ENCODE data around the gene ITGB7. TPM values are rescaled to one million over a fixed set of nuclear protein-coding genes. Genes with fewer than 3 reads are reported as not detected.

The ITGB7 gene
- total and polyA plus RNA-seq, 2 donors (not counting 3 experiments of a cell fraction or from before 2014, with no cell fraction given) = 0.17 TPM; not detected in 1

- no peak overlapping the region for H3K4me3 ChIP-seq (replicated peaks in 1 of 3; ENCODE audit: insufficient read depth in 1 of 3, low read depth in 1 of 3, low read length in 3 of 3)
- no peaks in the 10 kb centered on the region for H3K36me3 ChIP-seq (ENCODE audit: control insufficient read depth in 2 of 2, extremely low read depth in 1 of 2, insufficient read depth in 2 of 2, low read length in 2 of 2)
- no peaks in the 10 kb centered on the region for H3K4me1 ChIP-seq (ENCODE audit: control insufficient read depth, extremely low read depth, insufficient read depth, low read length)
- H4K20me1 ChIP-seq (replicated peaks; ENCODE audit: control insufficient read depth, extremely low read depth, insufficient read depth, low read length) = no peaks in the 10 kb centered on the region
- peaks cover 5 to 6% of the 10 kb centered on the region in 2 experiments for H3K27me3 ChIP-seq (ENCODE audit: control insufficient read depth in 2 of 2, insufficient read depth in 2 of 2, low read length in 2 of 2)
- no peak overlapping the region for H3K4me2 ChIP-seq (ENCODE audit: insufficient read depth, low read length)
- intact Hi-C loops (cut with micrococcal nuclease) (no loop called here), dilution Hi-C loops (cut with MboI; ENCODE audit: extremely low pct_ligation_motif_present, low sequenced_read_pairs) (no loop called here)
- ChIA-PET POLR2A (interaction anchor here (0.7 kb wide), 1 partner anchor 46 kb away, joined by 10 read pairs; the partner anchor contains the start of gene IGFBP6), CTCF (no interaction called here)
- no peak overlapping the region for H2AFZ ChIP-seq (ENCODE audit: low read depth, low read length)
- H3K27ac ChIP-seq (ENCODE audit: insufficient read depth, low read depth, low read length) = no peak overlapping the region
- no peaks in the 10 kb centered on the region for H3K9me1 ChIP-seq (replicated peaks; ENCODE audit: control insufficient read depth, extremely low read depth, insufficient read depth, low read length)
- H3K9ac ChIP-seq (replicated peaks; ENCODE audit: extremely low read depth, insufficient read depth, low read length) = no peak overlapping the region
- FAIRE-seq (no peak), DNase-seq (ENCODE audit: low read depth, low spot score) (no peak)
- BruUV-seq (replicated peaks) = no TSS peak
- TF ChIP-seq CTCF (IDR thresholded peaks at IDR 0.05; ENCODE audit: extremely low read depth in 1 of 2, insufficient read depth in 1 of 2, low read depth in 1 of 2, low read length in 2 of 2) = no peak
- no peak for TF ChIP-seq MYC (IDR thresholded peaks at IDR 0.05; ENCODE audit: low read depth, low read length)
- no peak for TF ChIP-seq POLR2A (IDR thresholded peaks at IDR 0.05; ENCODE audit: low read depth, low read length)
- no peak for TF ChIP-seq MAX (IDR thresholded peaks at IDR 0.05; ENCODE audit: insufficient read depth, insufficient read length)
- no peak for TF ChIP-seq FOS (IDR thresholded peaks at IDR 0.05; ENCODE audit: borderline replicate concordance, insufficient read depth, low read length)
- no peak for TF ChIP-seq EZH2 (IDR thresholded peaks at IDR 0.05; ENCODE audit: borderline replicate concordance, low read depth, low read length, severe bottlenecking)
- no peak for TF ChIP-seq JUN (IDR thresholded peaks at IDR 0.05; ENCODE audit: borderline replicate concordance, insufficient read depth, insufficient read length, low read depth)
- no peak for TF ChIP-seq POLR2AphosphoS5 (IDR thresholded peaks at IDR 0.05; ENCODE audit: insufficient read depth, low read depth, low read length)
- TF ChIP-seq GATA2 (IDR thresholded peaks at IDR 0.05; ENCODE audit: insufficient read depth, insufficient read length, low read depth, low read length) = no peak
- no peaks in the 10 kb centered on the region for H3K9me3 ChIP-seq (replicated peaks; ENCODE audit: control insufficient read depth, insufficient read depth, low read length)
- H3K79me2 ChIP-seq (ENCODE audit: control insufficient read depth, insufficient read depth, low read length) = no peaks in the 10 kb centered on the region
Measured at GRCh38 chr12:53143355-53143754, 63.7 kb downstream of the ITGB7 start.

Small RNA genes within 50 kb of the gene (small RNA-seq; reads per million reads assigned to genes)
- gene HIGD1AP1 (ENCODE audit: insufficient read depth, insufficient read length, low read depth, low replicate concordance) = not detected

Other genes with a start within 250 kb of the ITGB7 start
- 372 and 382 TPM in 2 replicates for gene EIF4B, start 200.8 kb downstream of the ITGB7 start, total RNA-seq
- 169 and 233 TPM in 2 replicates for gene EIF4B, start 200.8 kb downstream of the ITGB7 start, polyA plus RNA-seq
- gene TNS2, start 157.2 kb downstream of the ITGB7 start, total RNA-seq = 106 and 119 TPM in 2 replicates
- 84.5 and 119 TPM in 2 replicates for gene TNS2, start 157.2 kb downstream of the ITGB7 start, polyA plus RNA-seq
- gene SPRYD3, start 127.9 kb downstream of the ITGB7 start, total RNA-seq = 31.7 and 39.2 TPM in 2 replicates
- 38.6 and 39.6 TPM in 2 replicates for gene SPRYD3, start 127.9 kb downstream of the ITGB7 start, polyA plus RNA-seq
- 11.6 and 14.1 TPM in 2 replicates for gene IGFBP6, start 109.6 kb downstream of the ITGB7 start, total RNA-seq
- gene IGFBP6, start 109.6 kb downstream of the ITGB7 start, polyA plus RNA-seq = 18.2 TPM in 2 replicates
- gene SOAT2, start 103.8 kb downstream of the ITGB7 start, total RNA-seq = not detected in 2 replicates
- gene SOAT2, start 103.8 kb downstream of the ITGB7 start, polyA plus RNA-seq = not detected in 2 replicates
- gene ZNF740, start 26.5 kb downstream of the ITGB7 start, total RNA-seq = 34.9 and 38.1 TPM in 2 replicates
- 7.9 and 10.5 TPM in 2 replicates for gene ZNF740, start 26.5 kb downstream of the ITGB7 start, polyA plus RNA-seq
- 21.1 and 22.0 TPM in 2 replicates for gene CSAD, start 26.3 kb downstream of the ITGB7 start, total RNA-seq
- gene CSAD, start 26.3 kb downstream of the ITGB7 start, polyA plus RNA-seq = 24.0 and 24.4 TPM in 2 replicates
- gene RARG, start 25.0 kb upstream of the ITGB7 start, total RNA-seq = 16.1 and 19.5 TPM in 2 replicates
- 9.9 and 11.6 TPM in 2 replicates for gene RARG, start 25.0 kb upstream of the ITGB7 start, polyA plus RNA-seq
- 39.3 and 42.7 TPM in 2 replicates for gene ESPL1, start 61.0 kb upstream of the ITGB7 start, total RNA-seq
- 16.2 and 18.8 TPM in 2 replicates for gene ESPL1, start 61.0 kb upstream of the ITGB7 start, polyA plus RNA-seq
- gene PFDN5, start 88.3 kb upstream of the ITGB7 start, total RNA-seq = 286 and 301 TPM in 2 replicates
- 665 and 745 TPM in 2 replicates for gene PFDN5, start 88.3 kb upstream of the ITGB7 start, polyA plus RNA-seq
- 61.1 and 65.8 TPM in 2 replicates for gene MYG1, start 92.4 kb upstream of the ITGB7 start, total RNA-seq
- 65.5 and 65.9 TPM in 2 replicates for gene MYG1, start 92.4 kb upstream of the ITGB7 start, polyA plus RNA-seq
- gene AAAS, start 114.4 kb upstream of the ITGB7 start, total RNA-seq = 57.8 and 60.0 TPM in 2 replicates
- 83.1 and 86.0 TPM in 2 replicates for gene AAAS, start 114.4 kb upstream of the ITGB7 start, polyA plus RNA-seq
- not detected in 2 replicates for gene SP7, start 129.1 kb upstream of the ITGB7 start, total RNA-seq
- not detected in 2 replicates for gene SP7, start 129.1 kb upstream of the ITGB7 start, polyA plus RNA-seq
- 56.3 and 57.7 TPM in 2 replicates for gene SP1, start 172.9 kb upstream of the ITGB7 start, total RNA-seq
- gene SP1, start 172.9 kb upstream of the ITGB7 start, polyA plus RNA-seq = 33.2 and 34.8 TPM in 2 replicates
- not detected in 2 replicates for gene AMHR2, start 216.6 kb upstream of the ITGB7 start, total RNA-seq
- not detected in 2 replicates for gene AMHR2, start 216.6 kb upstream of the ITGB7 start, polyA plus RNA-seq
- 123 and 139 TPM in 2 replicates for gene PRR13, start 234.5 kb upstream of the ITGB7 start, total RNA-seq
- gene PRR13, start 234.5 kb upstream of the ITGB7 start, polyA plus RNA-seq = 60.6 and 68.9 TPM in 2 replicates
- 948 and 995 TPM in 2 replicates for gene PCBP2, start 244.9 kb upstream of the ITGB7 start, total RNA-seq
- 431 and 526 TPM in 2 replicates for gene PCBP2, start 244.9 kb upstream of the ITGB7 start, polyA plus RNA-seq

Measured in endothelial cell of umbilical vein (primary cell).